SU-DHL-6 (cell line): ENCODE data around the gene ZNF18.

Source experiments
- CTCF ChIP-seq: fragments of 200-600 bp; sonication (generic); IDR thresholded peaks from one replicate; pipeline ENCODE4 v1.5.1; 2017; ENCODE audit warnings: antibody characterized with exemption, mild to moderate bottlenecking, low read length, moderate library complexity; ENCODE audit not compliant: insufficient read depth, poor library complexity, severe bottlenecking
- EZH2phosphoT487 ChIP-seq: fragments of 200-600 bp; sonication (generic), shearing (Covaris generic); conservative IDR thresholded peaks from 2 replicates; pipeline ENCODE4 v1.6.1; 2018; ENCODE audit warnings: mild to moderate bottlenecking, antibody characterized with exemption, low read length, moderate library complexity, mixed read lengths

GRCh38 chr17:12024327-12024726, 27.1 kb upstream of the ZNF18 start:
- TF ChIP-seq CTCF (no peak), EZH2phosphoT487 (no peak)
